Measurements from ENCODE around the gene RAB11FIP5.

The RAB11FIP5 gene

GRCh38 chr2:73085691-73086090 is 27.1 kb downstream of the RAB11FIP5 start:
- peak; percentile 85 for DNase-seq

GRCh38 chr2:73084971-73085370 is 27.8 kb downstream of the RAB11FIP5 start:
- no peak for DNase-seq

- DNase-seq, result no peak
Observed at GRCh38 chr2:73083886-73084800, 28.6 kb downstream of the RAB11FIP5 start.

- DNase-seq, result no peak
Observed at GRCh38 chr2:73082523-73083410, 30.0 kb downstream of the RAB11FIP5 start.

GRCh38 chr2:73081181-73081671 is 31.5 kb downstream of the RAB11FIP5 start:
- peak; percentile 10 for DNase-seq

- no peak for DNase-seq
Observed at GRCh38 chr2:73080321-73081131, 32.2 kb downstream of the RAB11FIP5 start.

- DNase-seq, result no peak
Observed at GRCh38 chr2:73079636-73080035, 33.1 kb downstream of the RAB11FIP5 start.

- DNase-seq, result no peak
Observed at GRCh38 chr2:73078457-73079411, 34.0 kb downstream of the RAB11FIP5 start.

- no peak for DNase-seq
Observed at GRCh38 chr2:73077424-73077795, 35.3 kb downstream of the RAB11FIP5 start.

GRCh38 chr2:73076701-73077423 is 35.9 kb downstream of the RAB11FIP5 start:
- DNase-seq, result no peak

- no peak for DNase-seq
Observed at GRCh38 chr2:73075477-73076373, 37.0 kb downstream of the RAB11FIP5 start.

GRCh38 chr2:73074110-73075069 is 38.4 kb downstream of the RAB11FIP5 start:
- no peak for DNase-seq

- DNase-seq, result peak; percentile 44
Observed at GRCh38 chr2:73072416-73072815, 40.3 kb downstream of the RAB11FIP5 start.

GRCh38 chr2:73072129-73072395 is 40.7 kb downstream of the RAB11FIP5 start:
- DNase-seq, result no peak

GRCh38 chr2:73071360-73072128 is 41.2 kb downstream of the RAB11FIP5 start, which contains the start of gene SFXN5:
TSS of gene SFXN5 (minus strand) at chr2:73071712. CDS start at chr2:73071705, 7 bp downstream.
- DNase-seq, result peak; percentile 98

- DNase-seq, result peak; percentile 70
Observed at GRCh38 chr2:73070643-73071359, 41.9 kb downstream of the RAB11FIP5 start.

Data from NCI-H82 (cell line).